Measurements from ENCODE around the gene IQGAP1.
"Not testable (repeated sequence)": the region's sequence is repeated elsewhere in the genome, so short reads cannot be mapped to it uniquely, and the experiment has no call there.

IQGAP1 gene

GRCh38 chr15:90379263-90379662, 8.8 kb upstream of the IQGAP1 start:
- DNase-seq, result no peak

DNA sequence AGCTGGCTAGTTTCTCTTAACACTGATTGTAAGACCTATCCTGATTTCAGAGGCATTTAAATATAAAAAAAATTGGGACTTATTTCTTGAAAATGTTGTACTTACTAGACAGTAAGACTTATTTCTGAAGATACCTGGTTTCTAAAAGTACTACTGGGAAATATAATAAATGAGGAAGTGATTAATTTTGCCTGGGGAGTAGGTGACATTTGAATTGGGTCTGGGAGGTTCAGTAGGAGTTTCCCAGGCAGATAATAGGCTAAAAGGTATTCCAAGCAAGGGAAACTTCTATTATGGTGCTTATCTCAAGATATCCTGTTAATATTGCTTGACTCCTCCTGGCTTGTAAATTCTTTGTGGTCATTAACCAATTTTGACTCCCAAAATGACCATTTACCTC, 6.5 kb upstream of the IQGAP1 start:
- DNase-seq, result no peak

- DNase-seq, result no peak
These were observed 5.7 kb upstream of the IQGAP1 start for GRCh38 chr15:90382320-90382719.

GRCh38 chr15:90386221-90386620, 1.8 kb upstream of the IQGAP1 start:
- no peak for DNase-seq

DNA sequence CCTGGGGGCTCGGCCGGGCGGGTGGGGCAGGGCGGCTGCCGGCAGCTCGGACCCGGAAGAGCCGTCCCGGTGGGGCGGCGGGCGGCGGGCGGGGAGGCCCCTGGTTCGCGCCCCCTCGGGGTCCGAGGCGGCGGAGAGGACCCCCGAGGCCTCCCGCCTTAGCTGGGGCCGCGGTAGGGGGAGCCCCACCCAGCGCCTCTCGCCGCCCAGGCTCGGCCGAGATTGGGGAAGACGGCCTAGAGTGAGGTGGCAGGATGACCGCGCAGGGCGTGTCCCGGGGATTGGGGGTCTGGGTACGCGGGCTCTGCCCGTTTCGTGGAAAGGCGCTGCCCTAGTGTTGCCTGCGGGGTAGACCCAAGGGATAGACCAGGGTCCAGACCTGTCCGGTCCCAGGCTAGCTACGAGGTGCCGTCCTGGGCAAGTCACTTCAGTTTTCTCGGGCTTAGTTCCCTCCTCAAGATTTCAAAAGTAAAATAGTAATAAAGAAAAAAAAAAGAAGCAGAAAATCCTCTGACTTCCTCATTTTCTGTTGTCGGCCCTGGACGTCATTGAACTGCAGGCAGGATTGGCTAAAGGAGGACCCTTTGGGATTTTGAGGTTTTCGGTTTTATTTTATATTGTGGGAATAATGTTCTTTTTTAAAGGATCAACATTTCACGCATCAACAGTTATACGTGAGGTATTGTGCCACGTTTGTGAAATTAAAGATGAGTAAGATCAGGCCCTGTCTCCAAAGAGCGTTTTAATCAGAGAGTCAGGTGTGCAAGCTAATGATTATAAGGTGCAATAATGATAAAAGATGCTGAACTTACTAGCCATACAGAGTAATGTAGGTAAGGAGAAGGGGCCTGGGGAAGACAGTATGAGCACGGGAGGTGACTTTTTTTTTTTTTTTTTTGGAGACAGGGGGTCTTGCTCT, 679 bp downstream of the IQGAP1 start:
- peak; percentile 19 to 40 for DNase-seq

- no peak for DNase-seq
These were observed 1.5 kb downstream of the IQGAP1 start for GRCh38 chr15:90389513-90389912.

GRCh38 chr15:90393040-90393439, 5.0 kb downstream of the IQGAP1 start:
- DNase-seq, result no peak

GRCh38 chr15:90394074-90394473, 6.0 kb downstream of the IQGAP1 start:
- DNase-seq, result no peak

DNA sequence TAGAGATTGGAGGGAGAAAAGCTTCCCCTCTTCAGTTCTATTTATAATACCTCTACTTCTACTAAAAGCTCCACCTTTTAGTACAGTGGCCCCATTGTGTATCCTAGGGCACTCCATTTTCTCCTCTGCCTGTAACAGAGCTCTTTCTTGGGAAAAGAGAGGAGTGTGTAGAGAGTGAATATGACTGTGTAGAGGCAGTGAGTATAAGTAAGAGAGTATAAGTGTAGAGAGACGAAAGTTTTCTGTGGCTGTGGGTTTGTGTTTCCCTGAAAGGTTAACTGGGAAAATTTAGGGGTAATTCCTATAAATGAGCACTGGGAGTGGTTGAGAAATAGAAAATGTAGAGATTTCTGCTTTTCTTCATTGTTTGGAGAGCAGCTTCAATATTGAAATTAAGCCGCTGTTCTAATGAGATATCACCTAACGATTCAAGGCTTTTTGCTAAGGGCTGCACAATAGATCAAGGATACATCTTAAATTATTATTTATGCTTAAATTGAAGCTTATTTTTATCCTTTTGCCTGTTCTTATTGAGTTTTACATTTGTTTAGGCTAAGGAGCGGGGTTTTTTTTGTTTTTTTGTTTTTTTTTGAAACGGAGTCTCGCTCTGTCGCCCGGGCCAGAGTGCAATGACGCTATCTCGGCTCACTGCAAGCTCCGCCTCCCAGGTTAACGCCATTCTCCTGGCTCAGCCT, 6.9 kb downstream of the IQGAP1 start:
- no peak for DNase-seq

- DNase-seq, result no peak
These were observed 8.3 kb downstream of the IQGAP1 start for GRCh38 chr15:90396321-90396720.

DNA sequence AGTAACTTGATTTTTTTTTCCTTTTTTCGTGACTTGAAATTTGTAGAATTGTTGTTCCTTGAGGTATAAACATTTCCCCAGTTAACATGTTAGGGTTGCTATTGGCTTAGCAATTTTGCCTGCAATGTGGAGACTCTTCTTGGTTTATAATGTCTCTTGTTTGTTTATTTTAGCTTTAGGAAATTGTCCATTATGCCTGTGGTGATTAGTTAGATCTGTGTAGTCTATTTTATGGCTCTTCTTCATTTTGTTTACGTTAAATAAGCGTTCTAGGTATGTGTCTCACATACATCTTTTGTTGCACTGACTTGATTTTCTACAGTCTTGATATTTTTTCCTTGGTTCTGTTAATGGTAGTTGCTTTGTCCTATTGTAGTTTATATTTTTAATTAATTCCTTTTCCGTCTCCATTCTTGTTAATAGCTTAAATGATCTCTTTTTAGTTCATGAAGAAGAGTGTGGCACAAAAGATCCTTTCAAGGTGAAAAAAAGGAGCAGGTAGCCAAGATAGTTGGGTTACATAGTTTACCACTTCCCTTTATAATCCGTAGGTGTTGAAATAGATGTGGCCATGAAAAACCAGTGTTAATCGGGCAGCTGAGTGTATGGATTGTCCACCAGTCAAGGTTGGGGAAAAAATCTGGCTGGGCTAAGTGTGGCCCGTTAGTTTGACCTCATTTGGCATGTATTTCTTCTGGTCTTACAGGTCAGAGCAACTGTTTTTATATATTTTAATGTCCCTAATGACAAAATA, 12.1 kb downstream of the IQGAP1 start:
- DNase-seq, result no peak

- peak; percentile 21 to 80 for DNase-seq
These were observed 12.8 kb downstream of the IQGAP1 start for GRCh38 chr15:90400759-90401314.

DNA sequence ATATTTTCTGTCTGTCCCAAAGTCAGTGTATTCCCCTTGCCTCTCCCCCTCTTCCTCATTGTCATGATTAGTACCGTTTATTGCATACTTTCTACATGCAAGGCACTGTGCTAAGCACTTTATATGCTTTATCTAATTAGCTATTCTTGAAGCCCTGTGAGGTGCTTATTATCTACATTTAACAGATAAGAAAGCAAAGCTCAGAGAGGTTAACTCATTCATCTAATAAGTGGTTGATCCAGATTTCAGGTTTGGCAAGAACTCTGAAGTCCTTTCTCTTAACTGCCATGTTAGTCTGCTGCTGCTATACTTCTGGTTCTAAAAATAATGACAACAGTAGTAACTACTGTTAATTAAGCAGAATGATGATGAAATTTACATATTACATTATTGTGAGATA, 13.5 kb downstream of the IQGAP1 start:
- DNase-seq, result no peak

DNA sequence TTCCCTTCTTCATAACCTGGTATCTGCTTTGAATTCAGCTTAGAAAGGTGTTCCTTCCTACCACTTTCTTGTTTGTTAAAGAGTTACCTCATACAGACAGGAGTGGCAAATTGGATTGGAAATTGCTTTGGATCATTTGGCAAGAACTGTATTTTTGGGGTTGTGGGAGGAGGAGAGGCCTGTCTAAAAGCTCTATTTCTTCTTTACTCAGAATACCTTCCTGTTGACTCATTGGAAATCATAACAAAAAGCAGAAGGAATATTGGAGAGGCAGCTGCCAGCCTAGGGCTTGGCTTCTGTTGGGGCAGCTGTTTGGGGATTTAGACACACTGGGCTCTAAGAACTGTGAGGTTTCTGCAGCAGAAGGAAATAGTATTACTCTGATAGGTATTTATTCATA, 14.2 kb downstream of the IQGAP1 start:
- peak; percentile 23 to 67 for DNase-seq

- no peak for DNase-seq
These were observed 14.7 kb downstream of the IQGAP1 start for GRCh38 chr15:90402767-90403166.

GRCh38 chr15:90405055-90405607, 17.1 kb downstream of the IQGAP1 start:
- DNase-seq, result no peak

GRCh38 chr15:90407336-90407735, 19.3 kb downstream of the IQGAP1 start:
- DNase-seq, result no peak

DNA sequence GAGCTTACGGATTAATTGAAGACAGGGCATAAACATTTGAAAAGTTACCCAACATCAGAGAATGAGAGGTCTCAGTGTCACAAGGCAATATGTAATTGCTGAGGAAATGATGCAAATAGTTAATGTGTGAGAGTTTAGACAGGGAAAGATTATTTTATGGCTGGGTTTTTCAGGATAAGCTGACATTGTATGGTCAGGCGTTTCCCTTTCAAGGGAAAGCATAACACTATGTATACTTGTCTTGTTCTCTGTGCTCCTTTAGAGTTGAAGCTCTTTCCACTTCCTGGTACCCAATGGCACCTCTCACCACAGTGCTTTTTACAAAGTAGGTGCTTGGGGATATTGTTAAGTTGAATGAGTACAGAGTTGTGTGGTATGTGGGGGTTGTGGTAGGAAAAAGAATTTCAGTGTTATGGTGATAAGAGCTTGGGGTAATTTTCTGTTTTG, 19.9 kb downstream of the IQGAP1 start:
- no peak for DNase-seq

- no peak for DNase-seq
These were observed 20.6 kb downstream of the IQGAP1 start for GRCh38 chr15:90408657-90409056.

- DNase-seq, result not testable (repeated sequence)
These were observed 21.5 kb downstream of the IQGAP1 start for GRCh38 chr15:90409587-90409986.

GRCh38 chr15:90410316-90410715, 22.3 kb downstream of the IQGAP1 start:
- DNase-seq, result not testable (repeated sequence)

GRCh38 chr15:90411176-90411575, 23.1 kb downstream of the IQGAP1 start:
- DNase-seq, result no peak
